ENCODE results near the gene GPR180. TPM values are rescaled to one million over a fixed set of nuclear protein-coding genes. Genes with fewer than 3 reads are reported as not detected.

The GPR180 gene
- total and polyA plus RNA-seq, 10 of the 15 experiments (the other 5 are each of a cell fraction or from before 2014, with no cell fraction given) = 1.6 to 7.2 (median 5.3) TPM

GRCh38 chr13:94608586-94608985 lies 6.9 kb downstream of the GPR180 start:
- CTCF ChIA-PET = interaction anchor here (1.0 to 2.8 kb wide), 4 partner anchors 9 to 173 kb away, joined by 3 to 22 read pairs (median 7); no protein-coding TSS in a partner anchor
- Histone ChIP-seq H3K36me3 (ENCODE audit: control insufficient read depth in 2 of 2, insufficient read depth in 2 of 2, low read length in 1 of 2) (peaks cover 0 to 13% of the 10 kb centered on the region in 2 experiments; a peak in 2 of 4 replicates), H3K4me3 (no peak overlapping the region), H3K4me1 (ENCODE audit: control insufficient read depth, insufficient read depth, low read length) (no peaks in the 10 kb centered on the region), H3K4me2 (ENCODE audit: control insufficient read depth, insufficient read depth) (no peak overlapping the region; the same call in 1 of the 2 replicates), H3K9ac (ENCODE audit: control insufficient read depth, insufficient read depth, low read length) (no peak overlapping the region), H3K27ac (ENCODE audit: control insufficient read depth, insufficient read depth) (no peak overlapping the region), H3K27me3 (replicated peaks in 1 of 2; ENCODE audit: control insufficient read depth in 2 of 2, insufficient read depth in 2 of 2, low read length in 1 of 2) (no peaks in the 10 kb centered on the region), H3K79me2 (ENCODE audit: control insufficient read depth, insufficient read depth, low read length) (no peaks in the 10 kb centered on the region; the same call in 1 of the 2 replicates), H2AFZ (ENCODE audit: control insufficient read depth, low read depth, low read length) (no peak overlapping the region), H3K9me3 (replicated peaks; ENCODE audit: control insufficient read depth, insufficient read depth, low read length) (no peaks in the 10 kb centered on the region), H4K20me1 (ENCODE audit: control insufficient read depth, insufficient read depth) (no peaks in the 10 kb centered on the region)
- DNase-seq (ENCODE audit: low read depth, low spot score) = no peak
- POLR2A ChIA-PET = interaction anchor here (0.9 to 1.6 kb wide), 2 partner anchors 12 to 59 kb away, joined by 4 to 6 read pairs; partner anchors contain the start of gene TGDS
- BruUV-seq (replicated peaks) = no TSS peak
- in situ Hi-C loops (cut with MboI) = no loop called here
- FAIRE-seq = no peak
- WGBS (ENCODE audit: insufficient coverage, insufficient replicate concordance, low lambda C conversion rate, missing lambda C conversion rate) = 95% methylated on average over 1 of the region's 1 CpG
- RAD21 ChIA-PET (ENCODE audit: unreplicated experiment) = interaction anchor here (1.5 to 2.3 kb wide), 3 partner anchors 9 to 173 kb away, joined by 5 to 11 read pairs (median 7); no protein-coding TSS in a partner anchor
- ATAC-seq = no peak
- SMC1A ChIA-PET (ENCODE audit: uncharacterized antibody, unreplicated experiment) = interaction anchor here (1.7 to 2.3 kb wide), 2 partner anchors 9 to 172 kb away, joined by 3 to 14 read pairs; no protein-coding TSS in a partner anchor
- intact Hi-C loops (cut with micrococcal nuclease; ENCODE audit: unreplicated experiment) = no loop called here
- TF ChIP-seq NR2F1 (conservative IDR thresholded peaks at IDR 0.05) (no peak), WRNIP1 (IDR thresholded peaks at IDR 0.05; ENCODE audit: borderline replicate concordance, low read depth, low read length) (no peak), JUND (IDR thresholded peaks at IDR 0.05; ENCODE audit: low read depth, low read length) (no peak), SMAD5 (IDR thresholded peaks at IDR 0.05; ENCODE audit: low read depth) (no peak), ZBTB40 (IDR thresholded peaks at IDR 0.05; ENCODE audit: borderline replicate concordance) (no peak), ATF2 (IDR thresholded peaks at IDR 0.05; ENCODE audit: low read length) (no peak), POLR2AphosphoS2 (IDR thresholded peaks at IDR 0.05; ENCODE audit: low read depth, low read length) (no peak), KDM1A (IDR thresholded peaks at IDR 0.05; ENCODE audit: borderline replicate concordance) (no peak), EP300 (IDR thresholded peaks at IDR 0.05; ENCODE audit: borderline replicate concordance in 1 of 2, control insufficient read depth in 1 of 2, low read depth in 2 of 2, low read length in 2 of 2) (no peak), STAT1 (conservative IDR thresholded peaks at IDR 0.05) (no peak), SP1 (IDR thresholded peaks at IDR 0.05; ENCODE audit: low read depth, low read length) (no peak), ZBTB4 (CRISPR knock-in tag; IDR thresholded peaks at IDR 0.05) (no peak), FOXM1 (IDR thresholded peaks at IDR 0.05; ENCODE audit: low read depth, low read length) (no peak), IRF5 (IDR thresholded peaks at IDR 0.05; ENCODE audit: borderline replicate concordance) (no peak)
